ENCODE results near the gene C1QTNF1. TPM values are rescaled to one million over a fixed set of nuclear protein-coding genes. Genes with fewer than 3 reads are reported as not detected.

C1QTNF1 gene
- total RNA-seq, 2 experiments from 2014 or later: not detected

GRCh38 chr17:78998311-78999055 is 25.5 kb upstream of the C1QTNF1 start:
- no peak for TF ChIP-seq EZH2phosphoT487 (IDR thresholded peaks at IDR 0.05; ENCODE audit: borderline replicate concordance, low read depth, low read length)
- no peak for TF ChIP-seq CTCF (conservative IDR thresholded peaks at IDR 0.05; ENCODE audit: low read length)
- ChIA-PET POLR2A (no interaction called here), CTCF (ENCODE audit: unreplicated experiment) (no interaction called here)
- Histone ChIP-seq H3K79me2 (ENCODE audit: insufficient read depth, low read depth, low read length) (no peaks in the 10 kb centered on the region), H2AFZ (ENCODE audit: low read length) (no peak overlapping the region), H3K27ac (ENCODE audit: low read depth, low read length, poor library complexity, severe bottlenecking) (no peak overlapping the region), H3K4me3 (ENCODE audit: low read depth, low read length, poor library complexity, severe bottlenecking) (no peak overlapping the region), H3K4me2 (ENCODE audit: low read length) (no peak overlapping the region), H3K4me1 (ENCODE audit: insufficient read depth, low read length, poor library complexity, severe bottlenecking) (no peaks in the 10 kb centered on the region), H4K20me1 (ENCODE audit: insufficient read depth, low read length) (no peaks in the 10 kb centered on the region; the same call in 1 of the 2 replicates), H3K9me3 (ENCODE audit: low read length) (no peaks in the 10 kb centered on the region), H3K9me2 (ENCODE audit: insufficient read depth, low read length) (no peaks in the 10 kb centered on the region), H3K36me3 (ENCODE audit: insufficient read depth, low read length) (peaks cover 67% of the 10 kb centered on the region)
- DNase-seq (ENCODE audit: low spot score): no peak
- intact Hi-C loops (cut with micrococcal nuclease; ENCODE audit: unreplicated experiment): no loop called here
- BruUV-seq (replicated peaks): no TSS peak

- H3K27ac ChIP-seq (ENCODE audit: low read depth, low read length, poor library complexity, severe bottlenecking): no peak overlapping the region
- CTCF ChIA-PET (ENCODE audit: unreplicated experiment): no interaction called here
Observed at GRCh38 chr17:78999056-78999768, 24.8 kb upstream of the C1QTNF1 start.

More at GRCh38 chr17:78999056-78999768, 24.8 kb upstream of the C1QTNF1 start:
- no peaks in the 10 kb centered on the region for H3K9me2 ChIP-seq (ENCODE audit: insufficient read depth, low read length)
- H3K4me2 ChIP-seq (ENCODE audit: low read length): no peak overlapping the region
- DNase-seq (ENCODE audit: low spot score): no peak
- H3K9me3 ChIP-seq (ENCODE audit: low read length): no peaks in the 10 kb centered on the region
- POLR2A ChIA-PET: no interaction called here
- peaks cover 62% of the 10 kb centered on the region for H3K36me3 ChIP-seq (ENCODE audit: insufficient read depth, low read length)
- intact Hi-C loops (cut with micrococcal nuclease; ENCODE audit: unreplicated experiment): no loop called here
- H3K79me2 ChIP-seq (ENCODE audit: insufficient read depth, low read depth, low read length): no peaks in the 10 kb centered on the region
- H3K4me1 ChIP-seq (ENCODE audit: insufficient read depth, low read length, poor library complexity, severe bottlenecking): no peaks in the 10 kb centered on the region
- H2AFZ ChIP-seq (ENCODE audit: low read length): no peak overlapping the region
- no peak overlapping the region for H3K4me3 ChIP-seq (ENCODE audit: low read depth, low read length, poor library complexity, severe bottlenecking)
- TF ChIP-seq EZH2phosphoT487 (IDR thresholded peaks at IDR 0.05; ENCODE audit: borderline replicate concordance, low read depth, low read length): no peak
- no peak for TF ChIP-seq CTCF (conservative IDR thresholded peaks at IDR 0.05; ENCODE audit: low read length)
- BruUV-seq (replicated peaks): no TSS peak
- H4K20me1 ChIP-seq (ENCODE audit: insufficient read depth, low read length): no peaks in the 10 kb centered on the region; the same call in 1 of the 2 replicates
